ENCODE results near the gene VCL. TPM values are rescaled to one million over a fixed set of nuclear protein-coding genes. Genes with fewer than 3 reads are reported as not detected.

Gene VCL
- total RNA-seq, 1 donor from 2014 or later, result 42.1 TPM

DNA sequence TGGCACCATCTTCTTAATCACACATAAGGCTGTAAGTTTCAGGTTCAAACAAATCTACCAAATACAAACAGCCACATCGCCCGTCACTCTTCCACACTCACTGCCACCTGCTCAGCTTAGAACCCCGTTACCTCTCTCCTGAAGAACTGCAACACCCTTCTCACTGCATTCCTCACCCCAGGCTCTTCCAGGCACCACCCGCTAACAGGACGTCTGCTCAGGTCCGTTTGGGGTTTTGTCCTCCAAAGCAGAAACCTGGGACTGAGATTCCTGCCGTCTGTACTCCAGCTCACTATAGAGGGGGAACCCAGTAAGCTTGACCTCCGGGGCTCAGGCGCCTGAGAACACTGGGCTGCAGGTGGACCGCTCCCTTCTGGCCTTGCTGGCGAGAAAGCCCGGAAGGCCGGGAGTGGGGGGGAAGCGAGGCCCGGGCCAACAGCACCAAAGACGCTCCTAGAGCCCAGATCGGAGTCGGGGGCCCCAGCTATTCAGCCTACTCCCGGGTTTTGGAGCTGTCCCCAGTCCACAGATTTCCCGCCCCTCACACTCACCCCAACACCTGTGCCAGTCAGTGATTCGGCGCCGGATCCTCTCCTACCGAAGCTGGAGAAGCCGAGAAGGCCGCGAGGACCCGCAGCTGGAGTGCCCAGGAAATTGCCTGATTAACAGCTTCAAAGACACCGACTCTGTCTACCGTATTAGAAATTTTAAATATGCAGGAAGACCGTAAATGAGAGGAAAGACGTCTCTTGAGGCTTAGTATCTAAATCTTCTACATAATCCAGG lies 152.5 kb downstream of the VCL start, which contains the start of gene AP3M1:
AP3M1 (minus strand) TSS at position 625 of the 786 bp plus-strand sequence. CDS start 12,449 bp downstream, outside the sequence.
- TF ChIP-seq, protein P1, sequence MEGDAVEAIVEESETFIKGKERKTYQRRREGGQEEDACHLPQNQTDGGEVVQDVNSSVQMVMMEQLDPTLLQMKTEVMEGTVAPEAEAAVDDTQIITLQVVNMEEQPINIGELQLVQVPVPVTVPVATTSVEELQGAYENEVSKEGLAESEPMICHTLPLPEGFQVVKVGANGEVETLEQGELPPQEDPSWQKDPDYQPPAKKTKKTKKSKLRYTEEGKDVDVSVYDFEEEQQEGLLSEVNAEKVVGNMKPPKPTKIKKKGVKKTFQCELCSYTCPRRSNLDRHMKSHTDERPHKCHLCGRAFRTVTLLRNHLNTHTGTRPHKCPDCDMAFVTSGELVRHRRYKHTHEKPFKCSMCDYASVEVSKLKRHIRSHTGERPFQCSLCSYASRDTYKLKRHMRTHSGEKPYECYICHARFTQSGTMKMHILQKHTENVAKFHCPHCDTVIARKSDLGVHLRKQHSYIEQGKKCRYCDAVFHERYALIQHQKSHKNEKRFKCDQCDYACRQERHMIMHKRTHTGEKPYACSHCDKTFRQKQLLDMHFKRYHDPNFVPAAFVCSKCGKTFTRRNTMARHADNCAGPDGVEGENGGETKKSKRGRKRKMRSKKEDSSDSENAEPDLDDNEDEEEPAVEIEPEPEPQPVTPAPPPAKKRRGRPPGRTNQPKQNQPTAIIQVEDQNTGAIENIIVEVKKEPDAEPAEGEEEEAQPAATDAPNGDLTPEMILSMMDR (IDR thresholded peaks at IDR 0.05; ENCODE audit: partially characterized antibody, unreplicated experiment), result no peak
- H3K36me3 Mint-ChIP-seq (ENCODE audit: unreplicated experiment), result no peaks in the 10 kb centered on the region
- peak within 1 kb of the TSS; percentile 78 for H3K27ac Mint-ChIP-seq (ENCODE audit: unreplicated experiment)
- H3K9me3 Mint-ChIP-seq (ENCODE audit: unreplicated experiment), result no peaks in the 10 kb centered on the region
- peaks cover 9% of the 10 kb centered on the region for H3K4me1 Mint-ChIP-seq (ENCODE audit: low read depth, unreplicated experiment)
- no peak within 1 kb of the TSS for H3K4me3 Mint-ChIP-seq (ENCODE audit: unreplicated experiment)
- no peaks in the 10 kb centered on the region for H3K27me3 Mint-ChIP-seq (ENCODE audit: unreplicated experiment)
- DNase-seq, result peak; percentile 77

DNA sequence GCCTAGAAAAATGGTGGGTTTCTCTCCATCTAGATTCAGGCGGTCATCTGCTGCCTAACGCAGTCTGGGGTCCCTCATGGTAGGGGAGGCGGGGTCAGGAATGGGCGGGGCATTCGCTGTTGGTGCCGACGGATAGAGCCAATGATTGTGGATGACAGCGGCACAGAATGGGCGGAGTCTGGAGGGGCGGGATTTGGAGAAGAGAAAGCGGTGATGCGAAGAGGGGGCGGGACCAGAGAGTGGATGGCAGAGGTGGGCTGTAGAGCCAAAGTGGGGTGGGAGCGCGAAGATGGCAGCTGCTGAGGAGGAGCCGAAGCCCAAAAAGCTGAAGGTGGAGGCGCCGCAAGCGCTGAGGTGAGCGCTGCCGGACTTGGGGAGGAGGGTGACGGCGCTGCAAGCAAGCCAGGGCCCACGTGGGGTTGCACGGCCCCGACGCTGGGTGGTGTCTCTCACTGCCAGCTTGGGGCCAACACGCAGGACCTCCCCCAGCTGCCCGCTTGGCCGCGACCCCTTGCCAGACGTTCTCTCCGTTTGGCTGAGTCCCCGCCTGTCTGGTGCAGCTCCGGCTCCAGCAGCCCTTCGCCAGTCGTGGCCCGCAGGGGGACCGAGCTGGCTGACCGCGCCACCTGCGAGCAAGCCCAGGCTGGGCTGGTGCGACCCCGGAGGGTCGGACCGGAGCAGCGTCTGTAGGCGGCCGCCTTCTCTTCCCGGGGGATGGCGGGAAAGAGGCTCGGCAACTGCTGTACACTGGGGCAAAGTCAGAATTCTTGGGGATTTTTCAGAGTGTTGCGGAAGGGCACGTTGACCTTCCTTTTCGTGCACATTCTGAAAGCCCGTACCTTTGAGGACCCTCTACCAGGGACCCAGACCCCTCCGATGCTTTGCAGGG lies 153.3 kb downstream of the VCL start, which contains the start of gene ADK:
ADK (plus strand) TSS at position 232 of the 889 bp plus-strand sequence; CDS start at position 290, 58 bp downstream.
- no peaks in the 10 kb centered on the region for H3K27me3 Mint-ChIP-seq (ENCODE audit: unreplicated experiment)
- H3K9me3 Mint-ChIP-seq (ENCODE audit: unreplicated experiment), result no peaks in the 10 kb centered on the region
- TF ChIP-seq, protein P1 (IDR thresholded peaks at IDR 0.05; ENCODE audit: partially characterized antibody, unreplicated experiment), result no peak
- H3K4me3 Mint-ChIP-seq (ENCODE audit: unreplicated experiment), result no peak within 1 kb of the TSS
- peaks cover 11% of the 10 kb centered on the region for H3K4me1 Mint-ChIP-seq (ENCODE audit: low read depth, unreplicated experiment)
- peak within 1 kb of the TSS; percentile 78 for H3K27ac Mint-ChIP-seq (ENCODE audit: unreplicated experiment)
- no peaks in the 10 kb centered on the region for H3K36me3 Mint-ChIP-seq (ENCODE audit: unreplicated experiment)
- peak; percentile 100 for DNase-seq

DNA sequence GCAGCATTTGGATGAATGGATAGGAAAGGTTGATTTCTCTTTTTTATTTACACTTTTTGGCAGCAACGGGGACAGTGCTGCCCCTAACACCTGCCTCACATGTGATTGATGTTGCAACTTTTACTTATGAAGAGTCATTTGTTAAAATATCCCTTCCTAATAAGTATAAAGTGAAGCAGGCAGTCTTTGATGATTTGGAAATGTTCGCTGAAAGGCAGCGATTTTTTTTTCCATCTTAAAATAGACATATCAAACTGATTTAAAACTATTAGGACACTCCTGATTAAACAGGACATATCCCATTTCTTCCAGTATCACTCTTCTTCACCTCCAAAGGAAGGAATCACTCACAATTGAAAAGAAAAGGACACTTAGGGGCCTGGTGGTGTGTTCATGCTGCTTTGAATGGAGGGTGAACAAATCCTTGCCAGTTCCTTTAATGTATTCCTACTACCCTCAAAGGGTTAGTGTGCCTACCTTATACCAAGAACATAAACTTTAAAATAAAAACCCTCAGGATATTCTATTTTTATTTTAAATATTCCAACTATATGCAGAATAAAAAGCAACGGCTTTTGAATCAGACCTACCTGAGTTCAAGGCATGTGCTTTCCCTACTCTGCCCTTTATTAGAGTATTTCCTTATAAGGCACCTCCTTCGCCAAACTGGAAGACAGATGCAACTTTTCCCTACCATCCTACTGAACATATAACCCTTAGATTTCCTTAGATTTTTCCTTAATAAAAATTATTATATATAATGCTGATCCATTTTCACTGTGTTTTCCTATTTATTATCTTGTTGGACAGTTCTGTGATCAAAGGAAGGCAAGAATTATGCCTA lies 154.2 kb downstream of the VCL start:
- H3K4me3 Mint-ChIP-seq (ENCODE audit: unreplicated experiment), result no peak overlapping the region
- no peaks in the 10 kb centered on the region for H3K36me3 Mint-ChIP-seq (ENCODE audit: unreplicated experiment)
- TF ChIP-seq, protein P1 (IDR thresholded peaks at IDR 0.05; ENCODE audit: partially characterized antibody, unreplicated experiment), result no peak

DNA sequence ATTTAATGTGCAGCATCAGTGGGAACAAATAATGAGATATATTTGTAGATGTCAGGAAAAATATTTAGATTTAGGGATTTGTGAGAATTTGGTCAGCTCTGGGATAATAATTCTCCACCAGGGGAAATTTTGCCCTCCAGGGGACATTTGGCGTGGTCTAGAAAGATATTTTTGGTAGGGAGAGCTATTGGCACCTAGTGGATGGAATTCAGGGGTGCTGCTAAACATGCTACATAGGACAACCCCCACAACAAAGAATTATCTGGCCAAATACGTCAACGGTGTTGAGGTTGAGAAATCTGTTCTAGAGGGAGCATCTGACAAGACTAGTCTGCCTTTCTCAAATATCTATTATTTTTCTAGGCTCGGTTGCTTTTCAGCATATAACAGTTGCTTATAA lies 155.2 kb downstream of the VCL start:
- no peak overlapping the region for H3K4me3 Mint-ChIP-seq (ENCODE audit: unreplicated experiment)
- no peak for DNase-seq
- no peaks in the 10 kb centered on the region for H3K36me3 Mint-ChIP-seq (ENCODE audit: unreplicated experiment)
- peaks cover 20% of the 10 kb centered on the region for H3K4me1 Mint-ChIP-seq (ENCODE audit: low read depth, unreplicated experiment)
- no peak overlapping the region for H3K27ac Mint-ChIP-seq (ENCODE audit: unreplicated experiment)
- H3K27me3 Mint-ChIP-seq (ENCODE audit: unreplicated experiment), result peaks cover 3% of the 10 kb centered on the region
- TF ChIP-seq, protein P1 (IDR thresholded peaks at IDR 0.05; ENCODE audit: partially characterized antibody, unreplicated experiment), result no peak
- peaks cover 3% of the 10 kb centered on the region for H3K9me3 Mint-ChIP-seq (ENCODE audit: unreplicated experiment)

More for the DNA sequence above, 154.2 kb downstream of the VCL start:
- no peak for DNase-seq
- H3K27me3 Mint-ChIP-seq (ENCODE audit: unreplicated experiment), result peaks cover 3% of the 10 kb centered on the region
- peaks cover 19% of the 10 kb centered on the region for H3K4me1 Mint-ChIP-seq (ENCODE audit: low read depth, unreplicated experiment)
- peaks cover 3% of the 10 kb centered on the region for H3K9me3 Mint-ChIP-seq (ENCODE audit: unreplicated experiment)
- peak overlapping the region; percentile 78 for H3K27ac Mint-ChIP-seq (ENCODE audit: unreplicated experiment)

Measured in glutamatergic neuron (in vitro differentiated cells).